NCI-H128 (cell line): ENCODE results near the gene PSAP.

ENCODE experiments used
- DNase-seq: peaks from one replicate; lab custom pipeline; 2025; ENCODE audit not compliant: unreplicated experiment; lab: John Stamatoyannopoulos, UW

The PSAP gene

GRCh38 chr10:71810048-71810750 is 40.9 kb downstream of the PSAP start:
- DNase-seq: no peak

- no peak for DNase-seq
Measured at GRCh38 chr10:71809628-71810027, 41.4 kb downstream of the PSAP start.

DNA sequence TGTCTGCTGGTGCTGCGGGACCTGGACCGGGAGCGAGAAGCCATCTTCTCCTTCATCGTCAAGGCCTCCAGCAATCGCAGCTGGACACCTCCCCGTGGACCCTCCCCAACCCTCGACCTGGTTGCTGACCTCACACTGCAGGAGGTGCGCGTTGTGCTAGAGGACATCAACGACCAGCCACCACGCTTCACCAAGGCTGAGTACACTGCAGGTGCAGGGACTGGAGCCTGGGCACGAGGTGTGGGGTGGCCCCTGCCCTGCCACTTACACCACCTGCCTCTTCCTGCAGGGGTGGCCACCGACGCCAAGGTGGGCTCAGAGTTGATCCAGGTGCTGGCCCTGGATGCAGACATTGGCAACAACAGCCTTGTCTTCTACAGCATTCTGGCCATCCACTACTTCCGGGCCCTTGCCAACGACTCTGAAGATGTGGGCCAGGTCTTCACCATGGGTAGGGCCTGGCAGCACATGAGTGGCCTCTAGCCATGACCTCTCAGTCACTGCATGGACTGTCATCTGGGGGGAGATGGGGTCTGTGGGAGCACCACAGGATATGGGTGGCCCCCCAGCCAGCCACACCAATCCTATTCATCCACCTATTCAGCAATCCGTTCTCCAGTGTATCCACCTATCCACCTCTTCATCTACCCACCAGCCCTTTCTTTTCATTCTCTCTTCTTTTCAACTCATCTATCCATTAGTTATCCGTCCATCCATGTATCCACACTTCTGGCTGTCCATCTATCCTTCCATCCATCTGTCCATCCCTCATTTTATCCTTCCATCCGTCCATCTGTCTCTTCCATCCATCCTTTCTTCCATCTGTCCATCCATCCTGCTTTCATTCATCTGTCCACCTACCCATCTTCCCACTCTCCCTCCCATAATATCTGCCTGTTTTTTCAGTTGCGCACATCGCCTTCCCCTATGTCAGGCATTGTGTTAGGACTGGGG is 43.2 kb downstream of the PSAP start:
- DNase-seq: no peak

GRCh38 chr10:71806704-71807556 is 44.1 kb downstream of the PSAP start:
- no peak for DNase-seq

DNA sequence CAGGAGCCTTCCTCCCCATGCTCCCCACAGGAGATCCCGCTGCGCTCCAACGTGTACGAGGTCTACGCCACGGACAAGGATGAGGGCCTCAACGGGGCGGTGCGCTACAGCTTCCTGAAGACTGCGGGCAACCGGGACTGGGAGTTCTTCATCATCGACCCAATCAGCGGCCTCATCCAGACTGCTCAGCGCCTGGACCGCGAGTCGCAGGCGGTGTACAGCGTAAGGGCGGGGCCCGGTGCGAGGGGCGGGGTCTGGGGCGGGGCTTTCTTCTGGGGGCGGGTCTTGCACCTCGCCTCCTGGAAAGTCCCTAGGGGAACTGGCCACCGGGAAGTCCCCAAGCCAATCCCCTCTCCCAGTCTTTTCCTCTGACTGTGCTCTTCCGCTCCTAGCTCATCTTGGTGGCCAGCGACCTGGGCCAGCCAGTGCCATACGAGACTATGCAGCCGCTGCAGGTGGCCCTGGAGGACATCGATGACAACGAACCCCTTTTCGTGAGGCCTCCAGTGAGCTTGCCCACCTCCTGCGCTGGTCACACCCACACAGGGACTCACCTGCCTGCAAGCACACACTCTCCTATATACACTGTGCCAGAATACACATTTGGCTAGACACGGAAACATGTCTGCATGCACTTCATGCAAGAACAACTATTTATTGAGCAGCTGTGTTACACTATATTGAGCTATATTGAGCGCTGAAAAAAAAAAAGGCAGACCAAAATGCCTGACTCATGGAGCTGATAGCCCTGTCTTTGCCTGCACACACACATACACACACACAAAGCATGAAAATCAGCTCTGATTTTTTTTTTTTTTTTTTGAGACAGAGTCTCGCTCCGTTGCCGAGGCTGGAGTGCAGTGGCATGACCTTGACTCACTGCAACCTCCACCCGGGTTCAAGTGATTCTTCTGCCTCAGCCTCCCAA is 45.0 kb downstream of the PSAP start:
- DNase-seq: no peak

DNA sequence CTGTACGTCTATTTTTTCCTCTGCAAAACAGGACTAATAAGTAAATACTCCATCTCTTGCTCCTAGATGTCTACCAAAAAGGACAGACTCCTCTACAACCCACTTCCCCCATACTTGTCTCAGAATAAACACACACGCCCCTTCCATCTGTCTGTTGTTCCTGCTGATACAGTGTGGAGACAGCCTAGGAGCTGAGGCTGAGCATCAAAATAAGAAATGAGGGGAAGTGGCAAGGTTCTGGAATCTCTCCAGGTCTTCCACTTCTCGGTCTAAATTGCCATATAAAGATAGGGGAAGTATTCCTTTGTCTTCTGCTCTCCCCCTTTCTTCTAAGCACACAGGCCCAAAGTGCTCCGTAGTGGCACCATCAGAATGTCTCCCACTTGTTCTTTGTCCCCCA is 47.0 kb downstream of the PSAP start:
- no peak for DNase-seq

DNA sequence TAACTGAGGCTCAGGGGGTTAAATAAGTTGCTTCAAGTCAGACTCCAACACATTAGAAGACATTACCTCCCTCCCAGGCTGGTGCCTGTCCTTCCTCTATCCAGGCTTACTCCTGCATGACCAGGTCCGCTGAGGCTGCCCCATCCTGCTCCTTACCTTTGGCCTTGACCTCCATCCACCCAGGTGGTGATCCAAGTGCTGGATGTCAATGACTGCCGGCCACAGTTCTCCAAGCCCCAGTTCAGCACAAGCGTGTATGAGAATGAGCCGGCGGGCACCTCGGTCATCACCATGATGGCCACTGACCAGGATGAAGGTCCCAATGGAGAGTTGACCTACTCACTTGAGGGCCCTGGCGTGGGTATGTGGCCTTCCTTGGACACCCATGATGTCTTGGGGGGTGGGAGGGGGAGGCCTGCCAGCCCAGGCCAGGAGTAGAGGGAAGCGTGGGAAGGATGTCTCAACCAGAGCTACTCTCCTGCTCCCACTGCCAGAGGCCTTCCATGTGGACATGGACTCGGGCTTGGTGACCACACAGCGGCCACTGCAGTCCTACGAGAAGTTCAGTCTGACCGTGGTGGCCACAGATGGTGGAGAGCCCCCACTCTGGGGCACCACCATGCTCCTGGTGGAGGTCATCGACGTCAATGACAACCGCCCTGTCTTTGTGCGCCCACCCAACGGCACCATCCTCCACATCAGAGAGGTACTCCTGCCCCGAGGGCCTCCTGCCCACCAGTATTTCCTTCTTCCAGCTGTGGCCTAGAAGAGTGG is 48.1 kb downstream of the PSAP start:
- no peak for DNase-seq

DNA sequence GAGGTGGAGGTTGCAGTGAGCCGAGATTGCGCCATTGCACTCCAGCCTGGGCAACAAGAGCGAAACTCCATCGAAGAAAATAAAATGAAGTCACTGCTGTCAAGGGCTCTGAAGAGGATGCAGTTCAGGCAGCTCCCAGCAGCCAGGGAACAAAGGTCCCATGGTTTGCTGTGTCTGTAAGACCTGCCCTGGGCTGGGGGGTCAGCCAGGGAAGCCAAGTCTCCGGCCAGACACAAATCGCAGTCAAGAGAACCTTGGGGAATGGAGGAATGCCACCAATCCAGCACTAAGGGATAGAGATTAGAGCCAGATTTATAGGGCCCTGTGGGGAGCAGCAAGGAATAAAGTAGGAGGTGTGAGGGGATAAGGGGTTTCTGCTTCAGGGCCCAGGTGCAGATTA is 48.8 kb downstream of the PSAP start:
- no peak for DNase-seq

DNA sequence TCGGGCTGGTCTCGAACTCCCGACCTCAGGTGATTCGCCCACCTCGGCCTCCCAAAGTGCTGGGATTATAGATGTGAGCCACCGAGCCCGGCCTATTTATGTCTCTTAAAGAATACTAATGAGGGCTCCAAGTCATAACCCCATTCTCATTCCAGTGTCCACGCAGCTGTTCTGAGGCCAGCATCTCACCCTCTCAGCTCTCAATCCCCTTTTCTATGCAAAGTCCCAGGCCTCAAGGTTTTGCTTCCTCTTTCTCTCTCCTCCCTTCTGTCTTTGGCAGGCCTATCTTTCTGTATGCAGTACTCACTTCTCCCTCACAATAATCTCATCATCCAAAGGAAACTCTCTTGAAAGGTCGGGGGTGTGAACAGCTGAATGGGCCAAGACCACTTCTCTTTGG is 49.7 kb downstream of the PSAP start:
- DNase-seq: no peak

DNA sequence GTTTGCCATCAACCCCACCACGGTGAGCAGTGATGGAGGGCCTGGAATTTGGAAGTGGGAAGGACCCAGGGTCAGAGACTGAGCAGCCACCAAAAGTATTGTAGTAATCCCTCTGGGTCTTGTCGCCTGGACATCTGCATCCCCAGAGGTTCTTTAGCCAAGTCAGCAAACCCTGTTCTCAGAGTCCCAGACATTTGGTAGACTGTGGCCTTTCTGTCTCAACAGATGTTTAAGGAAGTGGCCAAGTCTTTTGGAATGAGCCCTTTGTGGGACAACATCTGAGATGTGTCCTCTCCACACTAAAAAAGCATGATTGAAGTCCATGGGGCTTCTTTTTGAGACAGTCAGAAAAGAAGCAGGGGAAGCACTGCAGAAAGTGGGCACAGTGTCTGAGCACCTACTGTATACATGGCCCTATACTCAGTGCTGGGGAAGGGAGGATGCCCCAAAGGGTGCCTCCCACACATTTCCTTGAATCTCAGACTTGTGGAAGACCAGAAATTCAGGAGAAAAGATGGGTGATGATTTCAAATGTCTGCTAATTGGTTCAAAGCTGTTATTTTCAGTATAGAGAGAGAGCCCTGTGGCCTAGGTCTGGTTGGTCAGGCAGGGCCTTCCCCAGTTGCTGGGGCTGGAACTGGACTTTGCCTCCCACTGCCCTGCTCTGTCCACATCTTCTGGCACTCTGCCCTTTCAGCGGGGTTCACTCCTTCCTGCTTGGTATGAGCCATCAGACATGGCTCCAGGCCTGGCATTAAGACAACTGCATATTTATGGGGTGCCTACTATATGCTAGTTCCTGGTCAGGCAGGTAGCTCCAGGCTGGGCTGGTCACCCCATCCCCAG is 51.2 kb downstream of the PSAP start:
- DNase-seq: no peak

- DNase-seq: no peak
Measured at GRCh38 chr10:71799112-71799511, 51.9 kb downstream of the PSAP start.

DNA sequence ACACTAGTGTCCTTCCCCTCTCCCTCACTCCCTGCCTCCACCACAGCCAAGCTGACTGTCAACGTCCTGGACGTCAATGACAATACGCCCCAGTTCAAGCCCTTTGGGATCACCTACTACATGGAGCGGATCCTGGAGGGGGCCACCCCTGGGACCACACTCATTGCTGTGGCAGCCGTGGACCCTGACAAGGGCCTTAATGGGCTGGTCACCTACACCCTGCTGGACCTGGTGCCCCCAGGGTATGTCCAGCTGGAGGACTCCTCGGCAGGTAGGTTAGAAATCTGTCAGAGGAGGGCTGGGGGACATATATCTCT is 52.8 kb downstream of the PSAP start:
- DNase-seq: no peak

DNA sequence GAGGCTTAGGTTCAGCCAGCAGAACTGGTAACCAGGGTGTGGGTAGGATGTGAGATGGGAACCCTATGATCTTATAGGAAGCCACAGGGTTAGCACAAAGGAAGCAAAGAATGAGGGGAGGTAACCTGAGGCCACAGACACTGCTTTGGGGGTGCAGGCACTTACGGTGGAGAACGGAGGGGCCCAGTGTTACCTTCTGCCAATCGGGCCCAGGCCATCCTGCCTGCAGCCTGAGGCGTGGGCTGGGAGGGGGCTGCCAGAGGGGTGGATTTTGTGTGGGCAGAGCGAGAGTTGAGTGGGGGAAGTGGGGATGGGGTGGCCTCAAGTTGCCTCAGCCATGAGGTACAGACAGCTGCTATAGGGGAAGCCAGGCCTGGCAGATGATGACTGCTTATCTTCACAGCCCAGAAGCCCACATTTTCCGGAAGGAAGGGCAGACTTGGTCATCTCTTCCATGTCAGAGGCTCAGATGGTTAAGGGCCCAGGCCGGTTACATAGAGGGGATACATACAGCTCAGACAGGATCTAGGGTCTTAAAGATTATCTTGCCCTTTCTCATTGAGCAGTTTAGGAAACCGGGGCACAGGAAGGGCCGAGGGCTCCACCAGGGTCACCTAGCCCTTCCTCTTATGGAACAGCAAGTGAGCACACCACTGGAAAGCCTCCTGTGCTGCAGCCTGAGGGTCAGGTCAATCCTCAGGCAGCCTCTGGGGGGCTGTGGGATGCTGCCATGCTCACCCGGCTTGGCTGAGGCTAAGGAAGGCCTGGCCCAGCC is 53.3 kb downstream of the PSAP start:
- DNase-seq: no peak

DNA sequence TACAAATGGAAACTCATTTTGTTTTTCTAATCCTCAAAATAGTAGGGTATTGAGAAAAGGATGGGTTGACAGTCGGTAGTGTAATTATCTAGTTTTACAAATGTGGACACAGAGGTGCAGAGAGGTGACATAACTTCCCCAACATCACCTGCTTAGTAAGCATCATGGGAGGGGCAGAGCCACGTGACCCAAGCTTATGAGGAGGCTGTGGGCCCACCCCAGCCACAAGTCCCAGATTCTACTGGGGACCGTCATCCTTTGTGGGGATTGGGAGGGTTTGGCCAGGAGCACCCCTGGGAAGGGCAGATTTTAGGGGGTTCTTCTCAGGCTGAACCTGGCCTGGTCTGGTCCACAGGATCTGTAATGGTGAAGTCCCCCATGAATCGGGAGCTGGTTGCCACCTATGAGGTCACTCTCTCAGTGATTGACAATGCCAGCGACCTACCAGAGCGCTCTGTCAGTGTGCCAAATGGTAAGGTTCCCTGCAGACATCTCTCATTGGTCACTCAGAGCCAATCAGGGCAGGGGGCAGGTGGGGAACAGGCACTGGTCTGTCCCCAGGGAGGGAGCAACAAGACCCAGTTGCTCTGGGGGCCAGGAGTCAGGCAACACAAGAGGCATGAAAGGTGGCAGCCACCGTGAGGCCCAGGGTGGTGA is 54.2 kb downstream of the PSAP start:
- DNase-seq: no peak

- DNase-seq: no peak
Measured at GRCh38 chr10:71795248-71795647, 55.8 kb downstream of the PSAP start.

GRCh38 chr10:71790749-71791440 is 60.2 kb downstream of the PSAP start:
- no peak for DNase-seq

GRCh38 chr10:71789871-71790270 is 61.2 kb downstream of the PSAP start:
- DNase-seq: no peak
